HG03432 (cell line): ENCODE data around the gene PHLDA2.
"Not testable (repeated sequence)": the region's sequence is repeated elsewhere in the genome, so short reads cannot be mapped to it uniquely, and the experiment has no call there.

Source experiments
- ATAC-seq: cut with Tn5 transposase; IDR thresholded peaks from one replicate; pipeline ENCODE4 v1.9.1; 2021; ENCODE audit warnings: mild to moderate bottlenecking, moderate library complexity; ENCODE audit not compliant: unreplicated experiment

Gene PHLDA2

DNA sequence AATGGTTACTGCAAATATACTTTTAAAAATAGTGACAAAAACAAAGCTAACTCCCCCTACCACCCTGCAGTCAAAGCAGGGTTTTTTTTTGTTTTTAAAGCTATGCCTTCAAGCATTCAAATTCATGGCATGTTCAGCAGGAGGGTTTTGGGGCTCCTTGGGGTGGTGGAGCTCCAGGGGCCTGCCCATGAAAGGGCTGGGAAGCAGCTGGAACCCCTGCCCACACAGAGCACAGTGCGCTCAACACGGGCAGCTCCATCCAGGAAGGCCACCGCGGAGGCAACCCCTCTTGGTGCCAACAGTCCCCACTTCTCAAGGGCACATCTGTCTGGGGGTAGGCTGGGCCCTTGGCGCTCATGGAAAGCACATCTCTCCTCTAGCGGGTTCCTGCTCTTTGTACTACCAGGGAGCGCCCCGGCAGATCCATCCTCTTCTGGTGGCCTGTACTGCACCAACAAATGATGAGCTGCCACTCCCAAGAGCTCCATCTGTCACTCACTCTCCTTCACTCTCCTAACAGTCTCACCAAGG lies 16.6 kb upstream of the PHLDA2 start:
- no peak for ATAC-seq

DNA sequence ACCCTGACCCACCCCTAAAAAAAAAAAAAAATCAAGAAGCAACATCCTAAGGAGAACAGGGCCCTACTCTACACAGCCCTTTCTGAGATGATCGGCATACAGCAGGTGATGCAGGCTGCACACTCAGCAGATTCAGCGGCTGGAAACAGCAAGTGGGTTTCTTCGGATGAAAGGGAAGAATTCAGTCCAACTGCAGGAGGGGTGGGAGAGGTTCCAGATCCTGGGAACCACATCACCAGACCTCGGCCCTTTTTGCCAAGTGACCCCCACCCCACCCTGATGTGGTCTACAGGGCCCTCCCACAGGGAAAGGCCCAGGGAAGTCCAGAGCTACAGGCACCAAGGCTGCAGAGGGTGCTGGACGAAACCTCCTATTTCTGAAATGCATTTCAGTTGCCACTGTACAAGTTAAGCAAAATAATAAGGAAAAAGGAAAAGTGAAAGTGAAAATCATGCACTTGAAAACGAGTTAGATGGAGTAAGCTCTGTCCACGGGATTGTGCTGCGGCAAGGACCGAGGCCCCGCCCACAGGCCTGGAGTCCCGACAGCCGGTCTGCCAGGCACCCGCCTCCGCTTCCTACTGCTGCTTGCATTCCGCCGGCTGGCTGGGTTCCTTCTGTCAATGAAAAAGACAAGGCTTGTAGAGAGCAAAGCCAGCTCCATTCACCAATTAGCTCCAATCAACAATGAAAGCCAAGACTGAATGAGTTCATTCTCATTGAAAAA lies 16.0 kb upstream of the PHLDA2 start:
- ATAC-seq, result no peak

DNA sequence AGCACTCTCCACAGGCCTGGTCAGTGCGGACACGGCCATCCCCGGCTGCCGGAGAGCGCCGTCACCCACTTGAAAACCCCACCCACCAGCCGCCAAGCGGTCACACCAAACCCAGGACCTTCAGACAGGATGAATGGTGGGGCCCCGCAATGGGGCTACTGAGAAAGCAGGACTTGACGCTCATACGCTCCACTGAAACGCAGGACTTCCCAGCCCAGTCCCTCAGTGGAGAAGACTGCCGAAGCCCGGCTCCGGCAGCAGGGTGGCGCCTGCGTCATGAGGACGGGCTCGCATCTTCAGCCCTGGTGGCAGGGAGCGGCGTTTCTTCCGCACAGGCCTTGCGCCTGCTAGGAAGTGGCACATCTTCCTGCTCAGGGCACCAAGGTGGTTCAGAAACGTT lies 15.3 kb upstream of the PHLDA2 start:
- no peak for ATAC-seq

DNA sequence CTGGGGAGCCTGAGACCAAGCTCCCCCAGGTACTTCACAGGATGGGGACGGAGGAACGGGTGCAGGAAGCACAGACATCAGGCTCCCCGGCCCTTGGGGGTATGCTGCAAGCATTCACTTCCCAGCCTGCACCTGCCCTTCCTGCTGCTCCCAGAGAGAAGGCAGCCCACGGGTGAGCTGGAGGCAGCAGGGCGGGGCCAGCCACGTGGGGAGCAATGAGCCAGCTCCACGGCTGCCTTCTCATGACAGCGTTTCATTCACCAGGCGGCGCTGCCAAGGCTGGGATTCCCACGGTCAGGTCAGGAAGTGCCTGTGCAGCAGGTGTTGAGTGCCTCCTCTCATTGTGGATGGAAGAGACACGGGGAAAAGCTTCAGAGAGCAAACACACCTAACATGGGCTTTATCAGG lies 14.5 kb upstream of the PHLDA2 start:
- ATAC-seq, result no peak

DNA sequence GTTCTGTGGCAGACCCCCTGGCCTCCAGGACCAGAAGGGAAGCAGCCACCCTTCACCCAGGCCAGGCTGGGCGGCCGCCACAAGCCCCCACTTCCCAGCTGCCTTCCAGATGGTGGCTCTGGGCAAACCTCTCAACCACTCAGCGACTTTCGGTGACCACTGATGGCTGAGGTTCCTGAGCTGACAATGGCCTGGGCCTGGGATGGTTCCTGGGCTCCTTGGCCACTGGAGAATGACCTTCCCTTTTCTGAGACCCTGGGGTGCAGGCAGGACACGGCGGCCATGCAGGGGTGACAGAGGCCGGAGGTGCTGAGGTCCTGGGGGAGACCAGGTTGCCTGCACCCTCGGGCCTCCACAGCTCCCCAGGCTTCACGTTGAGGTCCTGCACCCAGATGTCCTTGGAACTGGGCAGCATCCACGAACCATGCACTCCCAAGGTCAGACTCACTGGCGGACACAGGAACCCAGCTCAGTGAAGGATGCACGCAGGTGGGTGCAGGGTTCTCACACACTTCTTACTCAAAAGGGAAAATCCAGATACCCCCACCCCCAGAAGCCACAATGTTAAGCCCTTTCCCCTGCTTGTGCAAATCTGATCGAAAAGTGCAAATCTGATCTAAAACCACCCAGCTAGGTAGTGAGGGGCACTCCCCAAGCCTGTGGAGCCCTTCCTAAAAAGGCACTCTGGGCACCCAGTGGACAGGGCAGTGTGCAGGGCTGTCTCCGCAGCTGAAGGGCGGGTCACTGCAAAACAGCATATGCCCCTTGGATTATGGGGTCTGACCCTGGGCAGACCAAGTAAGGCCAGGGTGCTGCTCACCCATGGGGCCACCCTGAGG lies 13.9 kb upstream of the PHLDA2 start:
- no peak for ATAC-seq

DNA sequence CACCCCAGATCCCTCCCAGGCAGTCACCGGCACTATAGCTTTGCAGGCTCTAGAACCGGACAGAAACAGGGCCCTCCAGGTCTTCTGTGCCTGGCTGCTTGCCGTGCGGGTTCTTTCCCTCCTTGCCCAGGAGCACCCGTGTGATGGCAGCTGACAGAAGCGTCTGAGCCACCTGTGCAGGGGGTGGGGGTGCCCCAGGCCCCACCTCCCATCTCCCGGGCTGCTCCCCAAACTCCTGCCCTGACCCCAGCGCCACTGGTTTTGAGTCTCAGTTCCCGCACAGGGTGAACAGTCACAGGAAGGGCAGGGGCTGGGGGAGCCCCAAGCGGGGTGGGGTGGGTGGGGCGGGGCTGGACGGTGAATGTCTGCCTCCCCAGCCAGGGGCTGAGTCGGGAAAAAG lies 13.2 kb upstream of the PHLDA2 start:
- ATAC-seq, result no peak

DNA sequence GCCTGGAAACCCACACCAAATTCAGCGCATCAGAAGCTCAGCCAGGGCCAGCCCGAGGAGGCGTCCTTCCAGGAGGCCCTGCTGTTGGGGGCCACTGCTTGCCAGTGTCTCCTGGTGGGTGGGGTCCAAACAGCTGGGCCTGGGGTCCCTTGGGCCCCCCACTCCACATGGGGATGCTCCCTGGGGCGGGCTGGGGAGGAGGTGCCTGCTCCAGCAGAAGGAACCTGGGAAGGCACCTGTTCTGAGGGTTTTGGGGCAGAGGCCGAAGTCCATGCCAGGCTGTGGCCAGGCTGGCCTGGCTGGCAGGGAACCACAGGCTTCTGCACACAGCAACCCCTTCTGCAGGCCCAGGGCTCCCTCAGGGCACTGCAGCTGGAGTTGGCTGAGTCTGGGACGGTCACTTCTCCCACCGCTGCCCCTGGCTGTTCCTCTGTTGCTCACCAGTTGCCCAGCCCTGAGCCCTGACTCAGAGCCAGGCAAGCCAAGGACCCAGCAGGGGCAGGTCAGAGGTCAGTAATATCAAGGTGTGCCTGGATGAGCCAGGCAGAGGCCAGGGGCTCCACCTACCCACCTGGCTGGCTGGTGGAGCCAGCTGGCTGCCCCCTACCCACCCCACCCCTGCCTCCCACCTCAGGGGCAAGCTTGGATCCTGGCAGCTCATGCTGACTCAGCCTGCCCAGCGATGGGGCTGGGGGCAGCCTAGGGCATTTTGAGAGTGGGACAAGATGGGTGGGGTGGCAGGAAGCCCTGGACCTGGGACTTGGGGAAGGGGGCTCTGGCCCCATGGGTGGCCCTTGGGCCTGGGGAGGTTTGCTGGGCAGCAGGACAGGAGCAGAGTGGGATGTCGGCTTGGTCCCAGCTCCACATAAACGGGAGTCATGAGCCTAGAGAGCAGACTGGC lies 12.0 kb upstream of the PHLDA2 start:
- no peak for ATAC-seq

DNA sequence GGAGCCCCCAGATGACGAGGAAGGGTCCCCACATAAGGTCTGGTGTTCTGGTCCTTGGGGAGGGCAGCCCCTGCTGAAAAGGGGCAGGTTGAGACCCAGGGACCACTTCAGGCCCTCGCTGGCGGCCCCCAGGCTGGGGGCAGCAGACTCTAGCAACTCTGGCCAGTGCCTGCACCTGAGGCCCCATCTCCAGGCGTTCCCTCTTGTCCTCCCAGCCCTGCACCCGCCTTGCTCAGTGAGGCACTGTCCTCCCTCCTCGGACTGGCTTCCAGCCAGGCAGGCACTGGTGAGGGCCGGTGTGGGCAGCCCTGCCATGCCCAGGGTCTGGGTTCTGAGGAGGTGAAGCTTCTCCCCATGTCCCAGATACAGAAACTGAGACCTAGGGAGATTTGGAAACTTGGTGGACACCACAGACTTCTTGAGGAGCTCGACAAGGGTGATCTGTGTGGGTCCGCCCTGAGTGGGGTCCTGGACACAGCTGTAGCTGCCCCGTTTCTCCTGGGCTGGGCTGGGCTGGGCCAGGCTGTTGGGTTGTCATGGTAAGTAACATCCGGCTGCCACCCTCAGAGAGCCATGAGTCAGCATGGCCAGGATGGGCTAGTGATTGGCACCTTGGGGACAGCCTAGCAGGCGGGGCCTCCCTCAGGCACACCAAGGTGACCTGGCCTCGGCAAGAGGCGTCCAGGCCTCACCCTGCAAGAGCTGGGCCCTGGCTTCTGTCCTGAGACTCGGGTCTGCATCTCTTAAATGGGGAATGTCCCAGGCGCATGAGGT lies 11.1 kb upstream of the PHLDA2 start:
- no peak for ATAC-seq

DNA sequence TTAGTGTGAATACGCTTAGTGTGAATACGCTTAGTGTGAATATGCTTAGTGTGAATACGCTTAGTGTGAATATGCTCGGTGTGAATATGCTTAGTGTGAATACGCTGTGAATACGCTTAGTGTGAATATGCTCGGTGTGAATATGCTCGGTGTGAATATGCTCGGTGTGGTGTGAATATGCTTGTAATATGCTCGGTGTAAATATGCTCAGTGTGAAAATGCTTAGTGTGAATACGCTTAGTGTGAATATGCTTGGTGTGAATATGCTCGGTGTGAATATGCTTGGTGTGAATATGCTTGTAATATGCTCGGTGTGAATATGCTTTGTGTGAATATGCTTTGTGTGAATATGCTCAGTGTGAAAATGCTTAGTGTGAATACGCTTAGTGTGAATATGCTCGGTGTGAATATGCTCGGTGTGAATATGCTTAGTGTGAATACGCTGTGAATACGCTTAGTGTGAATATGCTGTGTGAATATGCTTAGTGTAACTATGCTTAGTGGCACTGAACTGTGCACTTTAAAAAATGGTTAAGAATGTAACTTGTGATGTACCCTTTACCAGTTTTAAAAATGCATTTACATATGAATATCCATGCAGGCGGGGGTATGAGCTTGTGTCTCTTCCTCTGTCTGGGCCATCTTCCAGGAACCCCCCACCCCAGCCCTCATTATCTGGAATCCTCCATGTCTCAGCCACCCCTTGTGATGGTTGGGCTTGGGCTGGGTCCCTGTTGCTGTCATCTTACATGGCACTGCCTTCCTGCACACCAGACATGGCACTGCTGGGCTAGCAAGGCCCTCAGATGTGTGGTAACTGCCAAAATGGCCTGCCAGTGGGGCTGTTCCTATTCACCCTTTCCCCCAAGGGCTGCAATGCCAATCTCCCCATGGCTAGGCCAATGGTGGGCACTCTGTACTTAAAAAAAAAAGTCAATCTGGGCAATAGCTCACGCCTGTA lies 9.5 kb upstream of the PHLDA2 start:
- ATAC-seq, result not testable (repeated sequence)

DNA sequence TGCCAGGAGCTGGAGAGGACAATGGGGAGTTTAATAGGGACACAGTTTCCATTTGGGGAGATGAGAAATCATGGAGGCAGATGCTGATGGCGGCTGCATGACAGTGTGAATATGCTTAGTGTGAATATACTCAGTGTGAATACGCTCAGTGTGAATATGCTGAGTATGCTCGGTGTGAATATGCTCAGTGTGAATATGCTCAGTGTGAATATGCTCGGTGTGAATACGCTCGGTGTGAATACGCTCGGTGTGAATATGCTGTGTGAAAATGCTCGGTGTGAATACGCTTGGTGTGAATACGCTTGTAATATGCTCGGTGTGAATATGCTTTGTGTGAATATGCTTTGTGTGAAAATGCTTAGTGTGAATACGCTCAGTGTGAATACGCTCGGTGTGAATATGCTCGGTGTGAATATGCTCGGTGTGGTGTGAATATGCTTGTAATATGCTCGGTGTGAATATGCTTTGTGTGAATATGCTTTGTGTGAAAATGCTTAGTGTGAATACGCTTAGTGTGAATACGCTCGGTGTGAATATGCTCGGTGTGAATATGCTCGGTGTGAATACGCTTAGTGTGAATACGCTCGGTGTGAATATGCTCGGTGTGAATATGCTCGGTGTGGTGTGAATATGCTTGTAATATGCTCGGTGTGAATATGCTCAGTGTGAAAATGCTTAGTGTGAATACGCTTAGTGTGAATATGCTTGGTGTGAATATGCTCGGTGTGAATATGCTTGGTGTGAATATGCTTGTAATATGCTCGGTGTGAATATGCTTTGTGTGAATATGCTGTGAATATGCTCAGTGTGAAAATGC lies 8.6 kb upstream of the PHLDA2 start:
- ATAC-seq, result not testable (repeated sequence)

DNA sequence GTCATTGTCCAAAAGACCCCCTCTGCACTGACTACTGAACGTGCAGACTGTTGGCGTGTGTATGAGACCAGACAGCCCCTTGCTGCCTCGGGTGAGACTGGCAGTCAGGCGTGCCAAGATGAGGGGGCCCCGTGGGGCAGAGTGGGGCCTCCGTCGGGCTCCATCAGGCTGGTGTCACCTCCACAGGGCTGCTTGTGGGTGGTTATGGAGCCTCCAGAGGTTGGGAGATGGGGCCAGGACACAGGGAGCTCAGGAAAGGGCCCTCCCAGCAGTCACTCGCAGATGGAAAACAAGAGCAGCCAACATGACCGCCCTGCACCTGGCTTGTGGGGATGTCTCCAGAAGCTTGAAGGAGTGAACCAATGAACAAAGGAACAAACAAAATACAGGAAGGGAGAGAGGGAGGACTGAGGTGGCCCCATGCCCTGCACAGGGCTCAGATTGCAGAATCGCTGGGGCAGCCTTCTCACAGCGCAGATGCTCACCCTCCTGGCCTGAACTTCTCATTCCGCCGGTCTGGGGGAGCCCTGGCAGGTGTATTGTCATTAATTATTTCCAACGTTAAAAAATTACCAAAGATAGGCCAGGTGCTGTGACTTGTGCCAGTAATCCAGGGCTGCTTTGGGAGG lies 5.5 kb upstream of the PHLDA2 start:
- no peak for ATAC-seq

DNA sequence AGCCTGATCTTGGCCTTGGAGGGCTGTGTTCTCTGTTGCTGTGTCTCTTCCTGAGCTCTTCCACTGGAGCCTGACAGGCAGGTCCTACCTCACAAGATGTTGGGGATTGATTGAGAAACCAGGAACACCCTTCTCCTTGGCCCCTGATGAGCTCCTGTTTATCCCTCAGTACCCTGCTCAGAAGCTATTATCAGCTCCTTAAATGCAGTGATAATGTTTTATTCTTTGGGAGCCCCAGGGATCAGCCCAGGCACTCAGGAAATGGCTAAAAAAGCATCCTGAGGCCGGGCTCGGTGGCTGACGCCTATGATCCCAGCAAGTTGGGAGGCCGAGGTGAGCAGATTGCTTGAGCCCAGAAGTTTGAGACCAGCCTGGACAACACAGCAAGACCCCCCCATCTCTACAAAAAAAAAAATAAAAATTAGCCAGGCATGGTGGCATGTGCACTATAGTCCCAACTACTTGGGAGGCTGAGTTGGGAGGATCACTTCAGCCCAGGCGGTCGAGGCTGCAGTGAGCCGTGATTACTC lies 4.9 kb upstream of the PHLDA2 start:
- ATAC-seq, result no peak

DNA sequence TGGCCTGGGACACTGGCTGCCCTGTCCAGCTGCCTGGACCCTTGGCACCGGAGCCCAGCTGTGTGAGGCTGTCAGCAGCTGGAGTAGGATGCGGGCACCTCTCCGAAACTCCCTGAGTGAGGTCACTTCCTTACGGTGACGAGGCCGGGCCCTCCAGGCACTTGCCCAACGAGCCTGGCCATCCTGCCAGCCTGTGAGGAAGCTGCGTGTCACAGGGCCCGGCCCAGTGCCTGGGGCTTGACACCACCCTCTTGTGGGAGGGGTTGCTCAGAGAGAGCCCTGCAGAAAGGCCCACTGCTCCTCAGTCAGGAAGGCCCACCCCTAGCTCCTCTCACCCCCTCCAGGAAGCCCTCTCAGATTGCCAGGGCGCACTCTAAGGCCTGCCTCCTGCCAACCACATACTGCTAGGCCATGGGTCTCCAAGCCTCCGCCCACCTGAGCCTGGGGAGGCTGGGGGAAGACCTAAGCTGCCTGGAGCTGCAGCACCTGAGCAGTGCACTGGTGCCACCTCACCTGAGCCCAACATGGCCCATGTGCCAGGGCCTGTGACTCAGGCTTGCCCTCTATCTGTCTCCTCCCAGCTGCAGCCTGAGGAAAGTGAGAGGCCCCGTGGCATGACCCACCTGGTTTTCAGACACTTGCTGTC lies 4.3 kb upstream of the PHLDA2 start:
- no peak for ATAC-seq

DNA sequence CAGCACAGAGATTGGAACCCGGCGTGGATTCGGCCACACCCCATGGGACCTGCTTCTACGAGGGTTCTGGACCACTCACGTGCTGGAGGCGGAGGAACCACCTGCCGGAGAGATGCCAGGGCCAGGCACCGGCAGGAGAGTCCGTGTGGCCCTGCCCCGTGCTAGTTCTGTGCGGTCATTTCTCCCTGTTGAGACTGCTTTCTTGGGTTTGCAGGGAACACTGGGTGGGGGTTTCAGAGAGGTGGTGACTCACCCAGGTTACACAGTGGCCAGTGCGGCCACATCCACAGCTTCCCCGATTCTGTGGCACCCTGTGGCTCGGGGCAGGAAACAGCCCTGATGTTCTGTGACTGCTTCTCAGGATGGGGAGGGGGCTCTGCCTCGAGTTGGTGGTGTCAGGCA lies 3.6 kb upstream of the PHLDA2 start:
- no peak for ATAC-seq

DNA sequence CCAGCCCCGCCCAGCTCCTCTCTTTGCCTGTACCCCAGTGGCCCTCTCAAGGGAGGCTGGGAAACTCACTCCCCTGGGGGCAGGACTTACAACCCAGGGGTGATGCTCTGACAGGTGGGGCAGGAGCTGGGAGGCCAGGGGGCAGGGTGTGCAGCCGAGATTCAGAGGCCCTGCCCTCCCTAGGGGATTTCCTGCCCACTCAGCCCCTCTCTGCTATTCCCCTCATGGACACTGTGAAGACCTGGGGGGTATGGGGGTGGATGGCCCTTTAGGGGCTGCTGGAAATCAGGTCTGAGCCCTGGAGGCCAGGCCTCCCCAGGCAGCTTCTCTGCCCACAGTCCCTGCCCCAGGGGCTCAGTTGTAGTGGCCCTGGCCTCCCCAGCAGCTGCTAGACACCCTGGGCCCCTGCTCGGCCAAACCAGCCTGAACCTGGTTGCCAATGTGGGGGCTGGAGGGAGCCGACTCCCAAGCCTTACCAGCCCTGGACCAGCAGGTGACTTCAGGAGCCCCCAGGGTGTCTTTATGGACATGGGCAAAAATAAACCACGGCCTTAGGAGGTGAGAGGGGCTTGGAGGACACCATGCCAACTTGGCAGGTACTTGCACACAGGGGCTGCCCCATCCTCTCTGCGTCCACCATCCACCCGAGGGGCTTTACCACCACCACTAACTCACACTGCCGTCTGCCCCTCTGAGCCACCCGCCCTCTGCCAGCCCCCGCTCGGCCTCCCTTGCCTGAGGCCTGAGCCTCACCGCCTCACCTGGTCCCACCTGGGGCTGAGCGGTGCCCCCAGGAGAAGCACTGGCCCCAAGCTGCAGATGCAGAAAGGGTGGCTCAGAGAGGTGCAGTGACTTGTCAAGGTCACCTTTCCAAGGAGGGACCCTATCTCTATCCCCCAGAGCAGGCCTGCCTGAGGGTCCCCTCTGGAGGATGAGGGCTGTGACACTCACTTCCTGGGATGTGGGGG lies 2.8 kb upstream of the PHLDA2 start:
- ATAC-seq, result no peak

DNA sequence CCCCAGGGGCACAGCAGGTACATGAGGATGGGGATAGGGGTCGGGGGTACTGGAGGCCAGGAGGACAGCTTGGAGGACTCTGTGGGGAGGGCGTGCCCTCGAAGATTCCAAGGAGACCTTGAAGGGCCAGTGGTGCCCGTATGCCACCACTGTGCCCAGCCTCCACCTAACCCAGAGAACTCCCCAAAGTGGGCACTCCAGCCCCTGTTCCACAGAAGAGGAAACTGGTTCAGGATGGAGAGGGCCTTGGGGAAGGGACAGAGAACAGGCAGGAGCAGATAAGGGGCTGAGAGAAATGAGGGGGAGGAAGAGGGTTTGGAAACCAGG lies 2.2 kb upstream of the PHLDA2 start:
- ATAC-seq, result no peak
